Mucosa of gallbladder (tissue), 1 donor: ENCODE data around the gene EIF3K. TPM values are rescaled to one million over a fixed set of nuclear protein-coding genes. Genes with fewer than 3 reads are reported as not detected.
"Not testable (repeated sequence)": the region's sequence is repeated elsewhere in the genome, so short reads cannot be mapped to it uniquely, and the experiment has no call there.

Source experiments
- DNase-seq: peaks from one replicate; pipeline ENCODE4 v3.0.0-alpha.2; 2020; ENCODE audit warnings: low spot score
- total RNA-seq: library from RNA; stranded (reverse); gene quantifications from one replicate; pipeline ENCODE4 v1.2.1, GENCODE V29; 2021
- donor health status: DM: no; HTN: no; CAD: no.

The EIF3K gene
- 233 TPM for total RNA-seq

GRCh38 chr19:38618590-38619360 lies at the start of gene EIF3K:
EIF3K (plus strand) TSS chr19:38619188; CDS start chr19:38619269, 81 bp downstream.
- peak; percentile 99 for DNase-seq

GRCh38 chr19:38569368-38569983 lies 49.5 kb upstream of the EIF3K start:
- DNase-seq: no peak

- no peak for DNase-seq
Observed at GRCh38 chr19:38571682-38572081, 47.3 kb upstream of the EIF3K start.

GRCh38 chr19:38577826-38578225 lies 41.2 kb upstream of the EIF3K start:
- DNase-seq: no peak

- not testable (repeated sequence) for DNase-seq
Observed at GRCh38 chr19:38579304-38579703, 39.7 kb upstream of the EIF3K start.

- DNase-seq: no peak
Observed at GRCh38 chr19:38580080-38580479, 38.9 kb upstream of the EIF3K start.

- DNase-seq: no peak
Observed at GRCh38 chr19:38583219-38583984, 35.6 kb upstream of the EIF3K start.

GRCh38 chr19:38583985-38584305 lies 35.0 kb upstream of the EIF3K start:
- DNase-seq: no peak

- DNase-seq: no peak
Observed at GRCh38 chr19:38587562-38587961, 31.4 kb upstream of the EIF3K start.

GRCh38 chr19:38588041-38588440 lies 30.9 kb upstream of the EIF3K start:
- no peak for DNase-seq

GRCh38 chr19:38592940-38593339 lies 26.0 kb upstream of the EIF3K start:
- no peak for DNase-seq

GRCh38 chr19:38596057-38596981 lies 22.7 kb upstream of the EIF3K start:
- DNase-seq: peak; percentile 29

- no peak for DNase-seq
Observed at GRCh38 chr19:38597075-38597474, 21.9 kb upstream of the EIF3K start.

- no peak for DNase-seq
Observed at GRCh38 chr19:38599722-38600121, 19.3 kb upstream of the EIF3K start.

GRCh38 chr19:38602856-38603255 lies 16.1 kb upstream of the EIF3K start:
- not testable (repeated sequence) for DNase-seq

- DNase-seq: no peak
Observed at GRCh38 chr19:38606131-38606530, 12.9 kb upstream of the EIF3K start.

- no peak for DNase-seq
Observed at GRCh38 chr19:38614289-38614688, 4.7 kb upstream of the EIF3K start.

GRCh38 chr19:38615007-38615581 lies 3.9 kb upstream of the EIF3K start:
- no peak for DNase-seq

GRCh38 chr19:38616265-38616664 lies 2.7 kb upstream of the EIF3K start:
- DNase-seq: no peak

- DNase-seq: no peak
Observed at GRCh38 chr19:38617283-38617763, 1.7 kb upstream of the EIF3K start.
